H1 (cell line): ENCODE results near the gene DESI1. TPM values are rescaled to one million over a fixed set of nuclear protein-coding genes. Genes with fewer than 3 reads are reported as not detected.

ENCODE experiments used
- CTCF ChIA-PET: fragments of 300-600 bp; sonication (Branson Sonifier 250); formaldehyde crosslinking; loops from one replicate; lab custom pipeline; 2021; ENCODE audit not compliant: partially characterized antibody; lab: Charles Lee
- POLR2A ChIA-PET: fragments of 300-600 bp; sonication (Branson Sonifier 250); formaldehyde crosslinking; loops from one replicate; lab custom pipeline; 2021; ENCODE audit warnings: inconsistent platforms; ENCODE audit not compliant: partially characterized antibody; lab: Charles Lee
- DNase-seq, 2 experiments: peaks; one replicate each; pipeline versions ENCODE4 v3.0.0 to v3.0.0-alpha.2; 2010 to 2022; ENCODE audit warnings: low spot score in 2 of 2, low read depth in 1 of 2, mixed read lengths in 1 of 2
- FAIRE-seq: peaks from 2 replicates; lab custom pipeline; 2011; peaks lifted over from hg19 to GRCh38; lab: Jason Lieb, UNC
- H2AFZ ChIP-seq: 2 replicates; pipeline ENCODE4 v1.8.1; 2012; ENCODE audit warnings: low read length, inconsistent platforms
- H2AK5ac ChIP-seq: 2 replicates; pipeline ENCODE4 v1.6.1; 2013; ENCODE audit warnings: low read depth, low read length
- H2BK120ac ChIP-seq: replicated peaks from 2 replicates; pipeline ENCODE3; 2013; ENCODE audit warnings: low read depth, low read length, inconsistent platforms
- H2BK12ac ChIP-seq: 2 replicates; pipeline ENCODE4 v1.6.1; 2013; ENCODE audit warnings: low read depth, low read length
- H2BK15ac ChIP-seq: 2 replicates; pipeline ENCODE4 v1.6.1; 2013; ENCODE audit warnings: low read length
- H2BK20ac ChIP-seq: 2 replicates; pipeline ENCODE4 v1.6.1; 2013; ENCODE audit warnings: low read length
- H2BK5ac ChIP-seq: 2 replicates; pipeline ENCODE4 v1.6.1; 2013; ENCODE audit warnings: low read depth, low read length
- H3K14ac ChIP-seq: 2 replicates; pipeline ENCODE4 v1.6.1; 2013; ENCODE audit warnings: inconsistent platforms; ENCODE audit not compliant: insufficient read length
- H3K18ac ChIP-seq: 2 replicates; pipeline ENCODE4 v1.6.1; 2013; ENCODE audit warnings: low read length; ENCODE audit errors: extremely low read depth
- H3K23ac ChIP-seq: 2 replicates; pipeline ENCODE4 v1.6.1; 2013; ENCODE audit warnings: inconsistent platforms; ENCODE audit not compliant: insufficient read length
- H3K23me2 ChIP-seq: 2 replicates; pipeline ENCODE4 v1.6.1; 2013; ENCODE audit warnings: low read depth, low read length
- H3K27ac ChIP-seq: 2 replicates; pipeline ENCODE4 v1.6.1; 2011; ENCODE audit warnings: low read depth, low read length, inconsistent platforms
- H3K27me3 ChIP-seq, 4 experiments: replicated peaks in 1 of 4; 1 replicate in 1 of 4; 2 replicates in 3 of 4; pipeline versions ENCODE4 v1.6.1 to v1.8.1; 2011 to 2013; ENCODE audit warnings: low read length in 3 of 4, mild to moderate bottlenecking in 3 of 4, inconsistent platforms in 2 of 4, mixed read lengths in 2 of 4, moderate library complexity in 1 of 4; ENCODE audit not compliant: control insufficient read depth in 3 of 4, insufficient read depth in 3 of 4; ENCODE audit errors: extremely low read depth in 1 of 4
- H3K36me3 ChIP-seq, 4 experiments: 2 replicates each; pipeline versions ENCODE4 v1.6.1 to v1.8.1; 2011 to 2013; ENCODE audit warnings: mild to moderate bottlenecking in 4 of 4, low read length in 3 of 4, moderate library complexity in 2 of 4, control low read depth in 1 of 4, inconsistent platforms in 1 of 4; ENCODE audit not compliant: insufficient read depth in 4 of 4, control insufficient read depth in 2 of 4
- H3K4ac ChIP-seq: replicated peaks from 2 replicates; pipeline ENCODE3; 2013; ENCODE audit warnings: low read length, low read depth, mixed read lengths, inconsistent platforms; ENCODE audit not compliant: insufficient read length
- H3K4me1 ChIP-seq, 4 experiments: replicated peaks in 1 of 4; 1 replicate in 1 of 4; 2 replicates in 3 of 4; pipeline versions ENCODE4 v1.6.1 to v1.8.1; 2011 to 2013; ENCODE audit warnings: low read length in 3 of 4, inconsistent platforms in 2 of 4, mixed read lengths in 1 of 4; ENCODE audit not compliant: insufficient read depth in 4 of 4, control insufficient read depth in 3 of 4
- H3K4me2 ChIP-seq, 2 experiments: 2 replicates each; pipeline versions ENCODE4 v1.6.1 to v1.8.1; 2011 to 2013; ENCODE audit warnings: low read depth in 2 of 2, low read length in 2 of 2, control low read depth in 1 of 2, inconsistent platforms in 1 of 2, mild to moderate bottlenecking in 1 of 2; ENCODE audit not compliant: insufficient read depth in 1 of 2
- H3K4me3 ChIP-seq, 4 experiments: fragments of 200-600, 300-600 bp in 1 of 4; sonication (generic), shearing (Covaris generic), sonication (Bioruptor Twin) in 1 of 4; 2 replicates each; pipeline versions ENCODE4 v1.5.1 to v1.8.1; 2011 to 2016; ENCODE audit warnings: low read length in 4 of 4, low read depth in 3 of 4, control low read depth in 2 of 4, inconsistent platforms in 2 of 4, mild to moderate bottlenecking in 2 of 4, mixed read lengths in 1 of 4, moderate library complexity in 1 of 4; ENCODE audit not compliant: insufficient read depth in 2 of 4; ENCODE audit errors: extremely low read depth in 1 of 4
- H3K56ac ChIP-seq: replicated peaks from 2 replicates; pipeline ENCODE3; 2013; ENCODE audit warnings: low read depth, mild to moderate bottlenecking, mixed read lengths, low read length, inconsistent platforms; ENCODE audit not compliant: insufficient read length
- H3K79me1 ChIP-seq: 2 replicates; pipeline ENCODE4 v1.6.1; 2013; ENCODE audit warnings: low read depth, low read length, control low read depth
- H3K79me2 ChIP-seq, 2 experiments: 2 replicates each; pipeline versions ENCODE4 v1.6.1 to v1.8.1; 2012 to 2013; ENCODE audit warnings: low read length in 2 of 2, mild to moderate bottlenecking in 2 of 2, inconsistent platforms in 1 of 2; ENCODE audit not compliant: insufficient read depth in 2 of 2, control insufficient read depth in 1 of 2
- H3K9ac ChIP-seq, 4 experiments: replicated peaks in 1 of 4; 1 replicate in 1 of 4; 2 replicates in 3 of 4; pipeline versions ENCODE4 v1.6.1 to v1.8.1; 2011 to 2013; ENCODE audit warnings: low read depth in 3 of 4, low read length in 3 of 4, control low read depth in 2 of 4, mild to moderate bottlenecking in 2 of 4, moderate library complexity in 2 of 4, inconsistent platforms in 1 of 4; ENCODE audit errors: extremely low read depth in 1 of 4
- H3K9me3 ChIP-seq, 2 experiments: 2 replicates each; pipeline versions ENCODE4 v1.6.1 to v1.8.1; 2012 to 2013; ENCODE audit warnings: mild to moderate bottlenecking in 2 of 2, moderate library complexity in 2 of 2, control low read depth in 1 of 2, inconsistent platforms in 1 of 2, low read depth in 1 of 2, low read length in 1 of 2, mixed read lengths in 1 of 2; ENCODE audit not compliant: insufficient read depth in 2 of 2
- H4K20me1 ChIP-seq, 2 experiments: replicated peaks in 1 of 2; 2 replicates each; pipeline versions ENCODE3 to v1.8.1; 2011 to 2013; ENCODE audit warnings: inconsistent platforms in 2 of 2, low read length in 2 of 2, mild to moderate bottlenecking in 1 of 2; ENCODE audit not compliant: insufficient read depth in 2 of 2, control insufficient read depth in 1 of 2
- H4K5ac ChIP-seq: 2 replicates; pipeline ENCODE4 v1.6.1; 2013; ENCODE audit warnings: low read length, low read depth, mixed read lengths, inconsistent platforms; ENCODE audit not compliant: insufficient read length
- H4K8ac ChIP-seq: 2 replicates; pipeline ENCODE4 v1.8.0; 2013; ENCODE audit warnings: mild to moderate bottlenecking, moderate library complexity, low read length, inconsistent platforms; ENCODE audit not compliant: insufficient read depth; ENCODE audit errors: extremely low read depth
- H4K91ac ChIP-seq: replicated peaks from 2 replicates; pipeline ENCODE3; 2013; ENCODE audit warnings: low read length, mixed read lengths, inconsistent platforms; ENCODE audit not compliant: insufficient read length
- ASH2L ChIP-seq: fragments of 200-600, 300-600 bp; sonication (generic); IDR thresholded peaks from one replicate; pipeline ENCODE4 v1.7.1; 2017; ENCODE audit warnings: low read length
- ATF3 ChIP-seq: IDR thresholded peaks from 2 replicates; pipeline ENCODE4 v1.6.1; 2011; ENCODE audit warnings: low read depth, mild to moderate bottlenecking, low read length; ENCODE audit not compliant: insufficient read depth
- BCL11A ChIP-seq, 2 experiments: IDR thresholded peaks; one replicate each; pipeline ENCODE4 v1.6.1; 2011; ENCODE audit warnings: low read depth in 2 of 2, low read length in 2 of 2, mild to moderate bottlenecking in 2 of 2
- CTBP2 ChIP-seq: IDR thresholded peaks from 2 replicates; pipeline ENCODE4 v1.7.0; 2011; ENCODE audit warnings: borderline replicate concordance, mild to moderate bottlenecking, moderate library complexity, mixed read lengths, low read length; ENCODE audit not compliant: insufficient read depth, insufficient read length
- EP300 ChIP-seq, 2 experiments: IDR thresholded peaks; 1 replicate in 1 of 2; 2 replicates in 1 of 2; pipeline ENCODE4 v1.6.1; 2011 to 2012; ENCODE audit warnings: low read depth in 2 of 2, low read length in 2 of 2, mild to moderate bottlenecking in 2 of 2, borderline replicate concordance in 1 of 2, inconsistent platforms in 1 of 2, moderate library complexity in 1 of 2
- FOSL1 ChIP-seq: IDR thresholded peaks from 2 replicates; pipeline ENCODE4 v1.6.1; 2011; ENCODE audit warnings: mild to moderate bottlenecking, low read depth, low read length, moderate library complexity; ENCODE audit not compliant: insufficient read depth
- HDAC2 ChIP-seq, 2 experiments: fragments of 300-600 bp in 1 of 2; sonication (generic) in 1 of 2; IDR thresholded peaks; 2 replicates each; pipeline ENCODE4 v1.6.1; 2011 to 2012; ENCODE audit warnings: low read depth in 2 of 2, low read length in 2 of 2, mild to moderate bottlenecking in 2 of 2, moderate library complexity in 2 of 2, borderline replicate concordance in 1 of 2, inconsistent platforms in 1 of 2
- MAX ChIP-seq: IDR thresholded peaks from 2 replicates; pipeline ENCODE4 v1.6.1; 2012; ENCODE audit warnings: inconsistent platforms
- NANOG ChIP-seq: IDR thresholded peaks from 2 replicates; pipeline ENCODE4 v1.6.1; 2011; ENCODE audit warnings: low read length, low read depth, mild to moderate bottlenecking, inconsistent platforms; ENCODE audit not compliant: insufficient read depth, poor library complexity, severe bottlenecking
- RBBP5 ChIP-seq: IDR thresholded peaks from 2 replicates; pipeline ENCODE4 v1.7.1; 2012; ENCODE audit warnings: low read depth, mild to moderate bottlenecking, inconsistent platforms, low read length, moderate library complexity, borderline replicate concordance
- SP4 ChIP-seq: IDR thresholded peaks from 2 replicates; pipeline ENCODE4 v1.6.1; 2012; ENCODE audit warnings: low read length, inconsistent platforms
- YY1 ChIP-seq: IDR thresholded peaks from 2 replicates; pipeline ENCODE4 v1.6.1; 2011; ENCODE audit warnings: low read depth, mild to moderate bottlenecking, low read length
- WGBS, 2 experiments: shearing (Covaris generic) in 1 of 2; methylation state at CpG; one replicate each; pipeline versions ENCODE4 v1.1.6 to v1.1.7; 2013 to 2015; ENCODE audit warnings: low lambda C conversion rate in 2 of 2, mixed read lengths in 2 of 2, inconsistent platforms in 1 of 2, low coverage in 1 of 2, missing lambda C conversion rate in 1 of 2; ENCODE audit not compliant: insufficient replicate concordance in 2 of 2, insufficient coverage in 1 of 2, insufficient read length in 1 of 2; ENCODE audit errors: extremely low coverage in 1 of 2, missing lambda C conversion rate in 1 of 2; 5-methylcytosine and 5-hydroxymethylcytosine counted together
- polyA plus RNA-seq, 7 experiments: library from polyadenylated mRNA; depleted of rRNA in 3 of 7; stranded (reverse) in 5 of 7; unstranded in 2 of 7; fragments of >200 nt in 5 of 7; fragments of 200-250 nt in 2 of 7; gene quantifications; 1 replicate in 5 of 7; 2 replicates in 1 of 7; 4 replicates in 1 of 7; pipeline versions ENCODE4 v1.2.1 to v1.2.3, GENCODE V29; 2011 to 2013; ENCODE audit warnings: missing spikeins in 2 of 7, mixed read lengths in 2 of 7
- total RNA-seq: library from RNA; stranded (reverse); fragmentation: NEBNext Ultra II Directional; extraction: Animal tissue kit (Norgen Biotek cat#: 25700); gene quantifications from 2 replicates; pipeline ENCODE4 v1.2.1, GENCODE V29; 2021

The DESI1 gene
- total and polyA plus RNA-seq, 2 of the 8 experiments (the other 6 are each of a cell fraction or from before 2014, with no cell fraction given): 27.6 to 34.3 TPM

- H3K23ac ChIP-seq: no peak overlapping the region
- H3K27me3 ChIP-seq: no peaks in the 10 kb centered on the region
- H3K9me3 ChIP-seq: no peaks in the 10 kb centered on the region
- H4K91ac ChIP-seq: no peak overlapping the region
- no peak overlapping the region for H2BK20ac ChIP-seq
- no peak overlapping the region; a peak in 1 of 7 replicates for H3K9ac ChIP-seq
- H3K14ac ChIP-seq: no peak overlapping the region
- 81% methylated on average over 8 of the region's 8 CpGs; no CpG with 5 or more reads in 1 of the 2 experiments for WGBS, 2 experiments
- ChIA-PET POLR2A (interaction anchor here (0.5 to 4.6 kb wide), 7 partner anchors 11 to 255 kb away, joined by 3 to 42 read pairs (median 3); partner anchors contain the start of genes PMM1 and SREBF2), CTCF (interaction anchor here (0.5 to 8.6 kb wide), 12 partner anchors 13 to 588 kb away, joined by 3 to 169 read pairs (median 16); partner anchors contain the start of genes CSDC2 and PMM1)
- H3K79me1 ChIP-seq: no peaks in the 10 kb centered on the region; the same call in 1 of the 2 replicates
- H2AK5ac ChIP-seq: no peak overlapping the region
- H3K79me2 ChIP-seq: no peaks in the 10 kb centered on the region
- no peaks in the 10 kb centered on the region for H3K36me3 ChIP-seq
- H3K4me2 ChIP-seq: no peak overlapping the region
- no peak overlapping the region for H2BK15ac ChIP-seq
- no peak overlapping the region for H2AFZ ChIP-seq
- H3K23me2 ChIP-seq: no peaks in the 10 kb centered on the region
- no peak overlapping the region for H2BK12ac ChIP-seq
- FAIRE-seq: no peak
- H3K4me3 ChIP-seq: no peak overlapping the region
- no peak overlapping the region for H2BK120ac ChIP-seq
- H3K27ac ChIP-seq: no peak overlapping the region
- no peak overlapping the region for H4K5ac ChIP-seq
- no peak overlapping the region for H2BK5ac ChIP-seq
- no peak overlapping the region for H3K56ac ChIP-seq
- DNase-seq: no peak
- peaks cover 0 to 7% of the 10 kb centered on the region in 2 experiments for H4K20me1 ChIP-seq
- H4K8ac ChIP-seq: peak overlapping the region; percentile 68; the same call in 1 of the 2 replicates
- H3K18ac ChIP-seq: no peak overlapping the region
- H3K4ac ChIP-seq: no peak overlapping the region
- no peaks in the 10 kb centered on the region; a peak in 2 of 7 replicates for H3K4me1 ChIP-seq
- TF ChIP-seq RBBP5 (no peak), BCL11A (IDR thresholded peaks at IDR 0.05; ENCODE audit: low read depth in 2 of 2, low read length in 2 of 2) (no peak), ATF3 (no peak), FOSL1 (no peak), SP4 (no peak), CTBP2 (no peak), NANOG (no peak), YY1 (no peak), MAX (no peak), HDAC2 (IDR thresholded peaks at IDR 0.05; ENCODE audit: borderline replicate concordance in 1 of 2, low read depth in 2 of 2, low read length in 2 of 2) (no peak), ASH2L (no peak), EP300 (IDR thresholded peaks at IDR 0.05; ENCODE audit: borderline replicate concordance in 1 of 2, low read depth in 2 of 2, low read length in 2 of 2) (no peak)
These were observed 42.7 kb downstream of the DESI1 start for GRCh38 chr22:41578114-41578513.
